Measurements from ENCODE around the gene ADAMTSL1.

The ADAMTSL1 gene

DNA sequence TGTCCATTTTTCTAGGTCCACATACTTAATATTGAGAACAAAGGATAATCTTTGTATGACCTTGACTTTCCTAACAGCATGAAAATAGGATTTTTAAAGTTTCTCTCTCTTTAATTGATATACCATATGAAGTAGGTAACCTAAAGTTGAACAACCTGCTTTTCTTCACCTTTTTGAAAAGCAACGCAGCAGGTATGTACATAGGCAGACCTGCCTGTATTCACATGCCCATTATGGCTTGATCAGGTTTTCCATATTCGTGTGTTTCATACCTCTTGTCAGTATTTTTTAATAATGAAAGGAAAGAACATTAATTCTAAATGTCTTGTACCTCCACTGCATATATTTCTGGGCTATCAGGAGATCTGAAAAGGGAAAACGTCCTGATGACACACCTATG, 1.5 kb upstream of the ADAMTSL1 start:
- no peaks in the 10 kb centered on the region for H3K36me3 ChIP-seq (replicated peaks; ENCODE audit: low read depth, low read length)
- no peak for TF ChIP-seq EZH2phosphoT487 (IDR thresholded peaks at IDR 0.05; ENCODE audit: low read depth)
- TF ChIP-seq, protein P1, sequence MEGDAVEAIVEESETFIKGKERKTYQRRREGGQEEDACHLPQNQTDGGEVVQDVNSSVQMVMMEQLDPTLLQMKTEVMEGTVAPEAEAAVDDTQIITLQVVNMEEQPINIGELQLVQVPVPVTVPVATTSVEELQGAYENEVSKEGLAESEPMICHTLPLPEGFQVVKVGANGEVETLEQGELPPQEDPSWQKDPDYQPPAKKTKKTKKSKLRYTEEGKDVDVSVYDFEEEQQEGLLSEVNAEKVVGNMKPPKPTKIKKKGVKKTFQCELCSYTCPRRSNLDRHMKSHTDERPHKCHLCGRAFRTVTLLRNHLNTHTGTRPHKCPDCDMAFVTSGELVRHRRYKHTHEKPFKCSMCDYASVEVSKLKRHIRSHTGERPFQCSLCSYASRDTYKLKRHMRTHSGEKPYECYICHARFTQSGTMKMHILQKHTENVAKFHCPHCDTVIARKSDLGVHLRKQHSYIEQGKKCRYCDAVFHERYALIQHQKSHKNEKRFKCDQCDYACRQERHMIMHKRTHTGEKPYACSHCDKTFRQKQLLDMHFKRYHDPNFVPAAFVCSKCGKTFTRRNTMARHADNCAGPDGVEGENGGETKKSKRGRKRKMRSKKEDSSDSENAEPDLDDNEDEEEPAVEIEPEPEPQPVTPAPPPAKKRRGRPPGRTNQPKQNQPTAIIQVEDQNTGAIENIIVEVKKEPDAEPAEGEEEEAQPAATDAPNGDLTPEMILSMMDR (IDR thresholded peaks at IDR 0.05; ENCODE audit: low read depth, low read length) = no peak
- no peak overlapping the region for H3K27ac ChIP-seq (ENCODE audit: low read length)
- no peaks in the 10 kb centered on the region for H3K4me1 ChIP-seq (ENCODE audit: low read length)
- H3K79me2 ChIP-seq (ENCODE audit: low read length) = no peaks in the 10 kb centered on the region
- H3K4me3 ChIP-seq (ENCODE audit: low read length) = no peak overlapping the region
- no peaks in the 10 kb centered on the region for H4K20me1 ChIP-seq (ENCODE audit: insufficient read depth, low read length)
- no peak overlapping the region for H3K4me2 ChIP-seq (ENCODE audit: low read length)
- no peak overlapping the region for H2AFZ ChIP-seq (ENCODE audit: low read depth, low read length)
- H3K9me3 ChIP-seq (ENCODE audit: insufficient read depth, low read length) = no peaks in the 10 kb centered on the region
- H3K27me3 ChIP-seq (ENCODE audit: low read depth, low read length) = peaks cover 38% of the 10 kb centered on the region
- H3K9ac ChIP-seq (ENCODE audit: low read length) = no peak overlapping the region

DNA sequence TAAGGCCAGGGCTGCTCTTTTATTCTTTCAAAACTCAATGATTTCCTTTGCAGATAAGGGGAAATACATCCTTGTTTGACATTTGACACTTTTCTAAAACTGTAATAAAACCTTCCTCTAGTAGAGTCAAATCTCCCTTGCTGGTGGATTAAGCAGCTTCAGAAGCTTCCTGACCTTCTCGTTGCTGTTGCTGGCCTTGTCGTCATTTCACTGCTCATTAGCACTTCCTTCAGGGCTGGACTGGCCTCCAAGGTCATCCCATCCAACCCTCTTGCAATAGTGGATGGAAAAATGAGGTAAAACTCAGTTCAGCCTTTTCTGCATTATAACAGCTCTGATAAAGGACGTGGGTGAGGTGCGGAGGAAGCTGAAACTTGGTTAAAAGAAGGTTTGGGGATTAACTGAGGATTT, 1.1 kb upstream of the ADAMTSL1 start:
- H4K20me1 ChIP-seq (ENCODE audit: insufficient read depth, low read length) = no peaks in the 10 kb centered on the region
- no peak for TF ChIP-seq EZH2phosphoT487 (IDR thresholded peaks at IDR 0.05; ENCODE audit: low read depth)
- TF ChIP-seq, protein P1 (IDR thresholded peaks at IDR 0.05; ENCODE audit: low read depth, low read length) = no peak
- H3K9ac ChIP-seq (ENCODE audit: low read length) = no peak overlapping the region
- no peak overlapping the region for H3K27ac ChIP-seq (ENCODE audit: low read length)
- no peaks in the 10 kb centered on the region for H3K79me2 ChIP-seq (ENCODE audit: low read length)
- no peaks in the 10 kb centered on the region for H3K4me1 ChIP-seq (ENCODE audit: low read length)
- no peak overlapping the region for H2AFZ ChIP-seq (ENCODE audit: low read depth, low read length)
- H3K27me3 ChIP-seq (ENCODE audit: low read depth, low read length) = peaks cover 40% of the 10 kb centered on the region
- no peaks in the 10 kb centered on the region for H3K36me3 ChIP-seq (replicated peaks; ENCODE audit: low read depth, low read length)
- H3K4me3 ChIP-seq (ENCODE audit: low read length) = no peak overlapping the region
- no peaks in the 10 kb centered on the region for H3K9me3 ChIP-seq (ENCODE audit: insufficient read depth, low read length)
- no peak overlapping the region for H3K4me2 ChIP-seq (ENCODE audit: low read length)

DNA sequence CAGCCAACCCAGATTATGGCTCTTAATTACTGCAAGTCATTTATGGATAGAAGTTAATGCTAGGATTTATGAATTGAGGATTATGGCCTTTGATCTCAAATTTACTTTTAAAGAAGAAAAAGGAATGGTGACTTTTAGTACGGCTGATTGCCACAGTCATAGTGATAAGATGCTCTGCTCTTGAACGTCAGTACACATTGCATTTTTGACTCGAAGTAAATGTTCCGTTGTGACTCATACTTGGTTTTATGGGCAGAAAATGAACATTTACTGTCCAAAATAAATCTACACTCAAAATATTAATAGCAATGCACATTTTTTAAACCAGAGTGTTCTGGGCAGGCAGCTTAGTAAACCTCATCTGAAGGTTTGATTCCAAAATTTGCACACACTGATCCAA, 830 bp downstream of the ADAMTSL1 start:
- H4K20me1 ChIP-seq (ENCODE audit: insufficient read depth, low read length) = no peaks in the 10 kb centered on the region
- H3K27ac ChIP-seq (ENCODE audit: low read length) = no peak overlapping the region
- H3K4me1 ChIP-seq (ENCODE audit: low read length) = no peaks in the 10 kb centered on the region
- no peaks in the 10 kb centered on the region for H3K9me3 ChIP-seq (ENCODE audit: insufficient read depth, low read length)
- peaks cover 37% of the 10 kb centered on the region for H3K27me3 ChIP-seq (ENCODE audit: low read depth, low read length)
- H3K4me2 ChIP-seq (ENCODE audit: low read length) = no peak overlapping the region
- TF ChIP-seq, protein P1 (IDR thresholded peaks at IDR 0.05; ENCODE audit: low read depth, low read length) = no peak
- no peak for TF ChIP-seq EZH2phosphoT487 (IDR thresholded peaks at IDR 0.05; ENCODE audit: low read depth)
- no peak overlapping the region for H3K4me3 ChIP-seq (ENCODE audit: low read length)
- no peak overlapping the region for H2AFZ ChIP-seq (ENCODE audit: low read depth, low read length)
- no peak overlapping the region for H3K9ac ChIP-seq (ENCODE audit: low read length)
- no peaks in the 10 kb centered on the region for H3K79me2 ChIP-seq (ENCODE audit: low read length)
- H3K36me3 ChIP-seq (replicated peaks; ENCODE audit: low read depth, low read length) = no peaks in the 10 kb centered on the region

DNA sequence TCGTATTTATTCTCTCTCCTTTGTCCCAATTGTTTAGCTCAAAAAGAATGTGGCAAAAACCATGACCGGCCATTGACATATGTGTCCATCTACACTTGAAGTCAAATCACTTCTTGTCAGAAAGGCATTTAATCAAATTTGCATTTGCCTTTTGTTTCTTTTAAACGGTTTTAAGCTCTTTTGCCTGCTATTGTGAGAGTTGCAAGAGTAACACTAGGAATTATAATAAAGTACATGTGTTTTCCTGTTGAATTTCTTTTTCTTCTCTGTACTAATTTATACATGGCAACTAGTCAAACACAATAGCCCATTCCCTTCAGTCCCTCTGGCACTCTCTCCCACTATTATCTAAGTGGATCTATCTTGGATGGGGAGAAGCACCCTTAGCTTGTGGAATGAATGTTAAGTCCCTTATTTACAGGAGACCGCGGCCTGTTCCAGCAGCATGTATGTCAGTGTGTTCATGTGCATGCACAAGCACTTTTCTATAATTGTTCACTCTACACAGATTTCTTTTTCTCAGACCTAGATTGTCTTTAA, 3.2 kb downstream of the ADAMTSL1 start:
- peaks cover 25% of the 10 kb centered on the region for H3K27me3 ChIP-seq (ENCODE audit: low read depth, low read length)
- H4K20me1 ChIP-seq (ENCODE audit: insufficient read depth, low read length) = no peaks in the 10 kb centered on the region
- no peak overlapping the region for H3K4me3 ChIP-seq (ENCODE audit: low read length)
- no peaks in the 10 kb centered on the region for H3K36me3 ChIP-seq (replicated peaks; ENCODE audit: low read depth, low read length)
- H3K4me1 ChIP-seq (ENCODE audit: low read length) = no peaks in the 10 kb centered on the region
- H3K4me2 ChIP-seq (ENCODE audit: low read length) = no peak overlapping the region
- no peak overlapping the region for H3K27ac ChIP-seq (ENCODE audit: low read length)
- H3K9ac ChIP-seq (ENCODE audit: low read length) = no peak overlapping the region
- TF ChIP-seq, protein P1 (IDR thresholded peaks at IDR 0.05; ENCODE audit: low read depth, low read length) = no peak
- TF ChIP-seq EZH2phosphoT487 (IDR thresholded peaks at IDR 0.05; ENCODE audit: low read depth) = no peak
- H3K9me3 ChIP-seq (ENCODE audit: insufficient read depth, low read length) = no peaks in the 10 kb centered on the region
- H2AFZ ChIP-seq (ENCODE audit: low read depth, low read length) = no peak overlapping the region
- H3K79me2 ChIP-seq (ENCODE audit: low read length) = no peaks in the 10 kb centered on the region

Measured in OCI-LY3 (cell line).